ENCODE results near the gene CALB2.

DNA sequence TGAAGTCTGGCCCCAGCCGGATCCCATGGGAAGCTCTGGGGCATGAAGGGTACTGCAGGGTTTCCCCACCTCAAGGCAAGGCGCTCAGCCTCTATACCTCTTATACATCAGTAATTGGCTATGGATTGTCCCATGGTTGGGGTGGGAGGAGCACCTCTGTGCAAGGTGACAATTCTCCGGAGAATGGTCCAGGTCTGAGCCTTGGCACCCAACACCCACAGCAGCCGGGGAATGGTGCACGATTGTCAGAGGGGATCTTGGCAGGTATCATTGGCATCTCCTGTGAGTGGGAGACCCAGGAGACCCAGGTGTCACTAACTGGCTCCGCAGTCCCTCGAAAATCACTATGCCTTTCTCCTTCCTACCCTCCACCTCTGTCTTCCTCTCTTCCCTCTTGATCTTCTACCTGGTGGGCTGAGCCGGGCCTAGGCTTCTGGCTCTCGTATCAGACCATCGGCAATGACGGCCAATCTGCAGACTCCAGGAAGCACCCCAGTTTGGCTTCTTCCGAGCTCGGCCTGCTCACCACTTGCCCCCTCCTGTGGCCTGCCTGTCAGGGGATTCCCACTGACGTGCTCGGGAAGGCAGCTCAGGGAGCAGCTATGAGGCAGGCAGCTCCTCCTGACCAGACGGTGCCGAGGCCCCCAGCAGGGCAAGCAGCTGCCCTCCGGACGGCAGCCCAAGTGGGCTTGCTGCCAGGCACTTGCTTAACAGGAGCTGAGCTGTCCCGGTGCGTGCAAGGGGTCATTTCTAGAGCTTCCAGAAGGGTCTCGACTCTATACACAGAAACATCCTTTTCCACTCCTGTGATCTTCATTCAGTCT lies 10.0 kb upstream of the CALB2 start:
- TF ChIP-seq, protein P1, sequence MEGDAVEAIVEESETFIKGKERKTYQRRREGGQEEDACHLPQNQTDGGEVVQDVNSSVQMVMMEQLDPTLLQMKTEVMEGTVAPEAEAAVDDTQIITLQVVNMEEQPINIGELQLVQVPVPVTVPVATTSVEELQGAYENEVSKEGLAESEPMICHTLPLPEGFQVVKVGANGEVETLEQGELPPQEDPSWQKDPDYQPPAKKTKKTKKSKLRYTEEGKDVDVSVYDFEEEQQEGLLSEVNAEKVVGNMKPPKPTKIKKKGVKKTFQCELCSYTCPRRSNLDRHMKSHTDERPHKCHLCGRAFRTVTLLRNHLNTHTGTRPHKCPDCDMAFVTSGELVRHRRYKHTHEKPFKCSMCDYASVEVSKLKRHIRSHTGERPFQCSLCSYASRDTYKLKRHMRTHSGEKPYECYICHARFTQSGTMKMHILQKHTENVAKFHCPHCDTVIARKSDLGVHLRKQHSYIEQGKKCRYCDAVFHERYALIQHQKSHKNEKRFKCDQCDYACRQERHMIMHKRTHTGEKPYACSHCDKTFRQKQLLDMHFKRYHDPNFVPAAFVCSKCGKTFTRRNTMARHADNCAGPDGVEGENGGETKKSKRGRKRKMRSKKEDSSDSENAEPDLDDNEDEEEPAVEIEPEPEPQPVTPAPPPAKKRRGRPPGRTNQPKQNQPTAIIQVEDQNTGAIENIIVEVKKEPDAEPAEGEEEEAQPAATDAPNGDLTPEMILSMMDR (IDR thresholded peaks at IDR 0.05; ENCODE audit: extremely low read depth in 1 of 2, insufficient read depth in 1 of 2, low read depth in 1 of 2, low read length in 2 of 2): no peak
- TF ChIP-seq POLR2AphosphoS5 (IDR thresholded peaks at IDR 0.05; ENCODE audit: insufficient read depth, low read depth, low read length) (no peak), POLR2A (IDR thresholded peaks at IDR 0.05; ENCODE audit: low read depth, low read length) (no peak), MYC (IDR thresholded peaks at IDR 0.05; ENCODE audit: low read depth, low read length) (no peak), EZH2 (IDR thresholded peaks at IDR 0.05; ENCODE audit: borderline replicate concordance, low read depth, low read length, severe bottlenecking) (no peak), FOS (IDR thresholded peaks at IDR 0.05; ENCODE audit: borderline replicate concordance, insufficient read depth, low read length) (no peak)
